ENCODE data around the gene RIN3. TPM values are rescaled to one million over a fixed set of nuclear protein-coding genes. Genes with fewer than 3 reads are reported as not detected.

Gene RIN3
- total RNA-seq, 1 donor = 7.2 TPM

DNA sequence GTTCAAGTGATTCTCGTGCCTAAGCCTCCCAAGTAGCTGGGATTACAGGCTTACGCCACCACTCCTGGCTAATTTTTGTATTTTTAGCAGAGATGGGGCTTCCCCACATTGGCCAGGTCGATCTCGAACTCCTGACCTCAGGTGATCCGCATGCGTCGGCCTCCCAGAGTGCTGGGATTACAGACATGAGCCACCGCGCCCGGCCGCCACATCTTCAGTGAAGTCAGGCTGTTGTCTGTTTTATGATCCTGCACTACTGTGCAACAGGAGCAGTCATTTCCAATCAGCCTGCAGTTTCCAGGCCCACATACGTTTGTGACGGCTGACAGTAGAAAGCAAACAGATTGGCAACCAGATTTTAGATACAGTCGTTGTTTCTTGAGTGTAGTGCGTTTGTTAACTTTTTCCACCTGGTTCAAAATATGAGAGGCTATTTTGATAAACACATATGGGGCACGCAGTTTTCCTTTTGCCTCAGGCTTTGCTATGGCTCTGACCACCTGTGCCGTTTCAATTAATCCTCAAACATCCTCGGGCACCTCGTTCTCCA lies 160.1 kb downstream of the RIN3 start:
- DNase-seq (ENCODE audit: low read depth) = no peak
- TF ChIP-seq, protein P1, sequence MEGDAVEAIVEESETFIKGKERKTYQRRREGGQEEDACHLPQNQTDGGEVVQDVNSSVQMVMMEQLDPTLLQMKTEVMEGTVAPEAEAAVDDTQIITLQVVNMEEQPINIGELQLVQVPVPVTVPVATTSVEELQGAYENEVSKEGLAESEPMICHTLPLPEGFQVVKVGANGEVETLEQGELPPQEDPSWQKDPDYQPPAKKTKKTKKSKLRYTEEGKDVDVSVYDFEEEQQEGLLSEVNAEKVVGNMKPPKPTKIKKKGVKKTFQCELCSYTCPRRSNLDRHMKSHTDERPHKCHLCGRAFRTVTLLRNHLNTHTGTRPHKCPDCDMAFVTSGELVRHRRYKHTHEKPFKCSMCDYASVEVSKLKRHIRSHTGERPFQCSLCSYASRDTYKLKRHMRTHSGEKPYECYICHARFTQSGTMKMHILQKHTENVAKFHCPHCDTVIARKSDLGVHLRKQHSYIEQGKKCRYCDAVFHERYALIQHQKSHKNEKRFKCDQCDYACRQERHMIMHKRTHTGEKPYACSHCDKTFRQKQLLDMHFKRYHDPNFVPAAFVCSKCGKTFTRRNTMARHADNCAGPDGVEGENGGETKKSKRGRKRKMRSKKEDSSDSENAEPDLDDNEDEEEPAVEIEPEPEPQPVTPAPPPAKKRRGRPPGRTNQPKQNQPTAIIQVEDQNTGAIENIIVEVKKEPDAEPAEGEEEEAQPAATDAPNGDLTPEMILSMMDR (IDR thresholded peaks at IDR 0.05; ENCODE audit: insufficient read depth, low read length) = no peak
- H3K4me3 ChIP-seq (ENCODE audit: low read depth, low read length) = no peak overlapping the region

DNA sequence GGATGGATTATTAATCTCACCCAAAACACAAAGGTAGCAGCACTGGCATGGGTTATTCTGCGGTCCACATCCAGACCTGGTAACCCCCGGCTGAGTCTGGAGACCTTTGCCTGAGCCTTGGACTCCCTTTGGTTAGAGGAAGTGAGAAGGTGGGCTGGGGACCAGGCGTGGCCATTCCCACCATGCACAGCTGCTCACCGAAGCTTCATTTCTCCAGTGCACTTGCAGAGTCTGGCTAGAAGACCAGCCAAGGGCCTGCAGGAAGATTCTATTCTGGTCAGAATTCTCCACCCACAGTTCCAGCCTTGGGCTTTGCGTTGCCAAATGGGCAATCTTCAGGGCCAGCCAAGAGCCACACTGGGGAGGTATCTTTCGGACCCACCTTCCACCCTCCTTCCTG lies 161.8 kb downstream of the RIN3 start:
- H3K4me3 ChIP-seq (ENCODE audit: low read depth, low read length) = no peak overlapping the region
- TF ChIP-seq, protein P1 (IDR thresholded peaks at IDR 0.05; ENCODE audit: insufficient read depth, low read length) = no peak
- DNase-seq (ENCODE audit: low read depth) = no peak

DNA sequence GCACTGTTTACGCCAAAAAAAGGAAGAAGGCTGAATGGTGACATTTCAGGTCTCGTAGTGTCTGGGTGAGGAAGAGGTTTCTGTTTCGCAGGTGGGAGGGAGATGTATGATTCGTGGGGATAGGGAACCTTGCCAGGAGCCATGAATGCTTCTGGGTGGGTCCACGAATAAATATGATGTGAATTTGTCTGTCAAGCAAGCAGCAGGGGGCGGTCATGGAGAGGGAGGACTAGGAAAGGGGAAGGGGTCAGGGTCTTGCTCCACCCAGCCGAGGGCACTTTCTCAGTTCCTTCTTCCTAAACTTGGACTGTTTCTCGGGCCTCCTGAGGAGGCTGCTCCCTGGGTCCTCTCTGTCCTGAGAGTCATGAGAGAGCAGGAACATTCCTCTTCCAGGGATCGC lies 162.4 kb downstream of the RIN3 start:
- DNase-seq (ENCODE audit: low read depth) = no peak

DNA sequence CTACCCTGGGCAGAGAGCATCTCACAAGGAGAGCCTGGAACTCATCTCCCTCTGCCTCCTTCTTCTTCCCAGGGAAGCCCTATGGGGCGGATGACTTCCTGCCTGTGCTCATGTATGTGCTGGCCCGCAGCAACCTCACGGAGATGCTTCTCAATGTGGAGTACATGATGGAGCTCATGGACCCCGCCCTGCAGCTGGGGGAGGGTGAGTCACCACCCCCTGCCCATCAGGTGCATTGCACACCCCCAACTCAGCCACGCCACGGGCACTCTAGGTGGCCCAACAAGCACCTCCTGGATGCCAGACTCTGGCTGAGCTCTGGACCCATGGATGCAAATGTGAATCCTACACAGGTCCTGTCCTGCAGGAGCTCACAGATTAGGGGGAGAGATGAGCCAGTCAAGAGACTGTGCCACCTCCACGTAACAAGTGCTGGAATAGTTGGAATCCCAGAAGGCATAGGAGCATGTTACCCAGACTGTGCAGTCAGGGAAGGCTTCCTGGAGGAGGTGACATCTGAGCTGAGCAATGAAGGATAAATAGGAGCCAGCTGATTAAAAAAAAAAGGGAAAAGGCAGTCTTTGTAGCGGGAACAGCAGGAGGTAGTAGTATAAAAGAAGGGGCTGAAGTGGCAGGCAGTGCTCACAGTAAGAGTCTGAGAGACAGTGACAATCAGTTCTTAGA lies 163.0 kb downstream of the RIN3 start:
- H3K4me3 ChIP-seq (ENCODE audit: low read depth, low read length) = no peak overlapping the region
- TF ChIP-seq, protein P1 (IDR thresholded peaks at IDR 0.05; ENCODE audit: insufficient read depth, low read length) = no peak
- no peak for DNase-seq (ENCODE audit: low read depth)

More for the DNA sequence above, 162.4 kb downstream of the RIN3 start:
- TF ChIP-seq, protein P1 (IDR thresholded peaks at IDR 0.05; ENCODE audit: insufficient read depth, low read length) = no peak
- no peak overlapping the region for H3K4me3 ChIP-seq (ENCODE audit: low read depth, low read length)

DNA sequence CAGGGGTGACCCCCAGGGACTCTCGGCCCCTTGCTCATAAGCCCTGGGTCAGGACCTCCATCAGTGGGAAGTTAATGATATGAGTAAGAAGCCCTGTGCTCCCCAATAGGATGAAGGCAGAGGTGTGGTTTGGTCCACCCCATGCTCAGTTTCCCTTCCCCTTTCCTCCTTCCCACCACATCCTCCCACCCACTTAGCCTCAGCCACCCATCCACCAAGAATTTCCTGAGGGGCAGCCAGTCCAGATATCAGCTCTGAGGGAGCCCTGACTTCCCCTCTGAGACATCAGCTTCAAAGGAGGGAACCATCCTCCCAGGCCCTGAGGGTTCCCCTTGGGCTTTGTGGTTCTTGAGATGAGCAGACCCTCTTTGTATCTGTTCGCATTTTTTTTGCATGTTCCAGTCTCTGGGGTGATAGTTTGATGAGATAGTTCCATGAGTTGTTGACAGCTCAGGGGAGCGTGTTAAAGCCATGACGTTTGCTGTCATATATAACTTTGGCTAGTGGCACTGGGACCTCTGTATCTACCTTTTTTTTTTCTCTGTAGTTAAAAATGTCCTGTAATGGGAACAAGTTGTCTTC lies 163.6 kb downstream of the RIN3 start:
- TF ChIP-seq, protein P1 (IDR thresholded peaks at IDR 0.05; ENCODE audit: insufficient read depth, low read length) = no peak
- no peak overlapping the region for H3K4me3 ChIP-seq (ENCODE audit: low read depth, low read length)
- DNase-seq (ENCODE audit: low read depth) = no peak

DNA sequence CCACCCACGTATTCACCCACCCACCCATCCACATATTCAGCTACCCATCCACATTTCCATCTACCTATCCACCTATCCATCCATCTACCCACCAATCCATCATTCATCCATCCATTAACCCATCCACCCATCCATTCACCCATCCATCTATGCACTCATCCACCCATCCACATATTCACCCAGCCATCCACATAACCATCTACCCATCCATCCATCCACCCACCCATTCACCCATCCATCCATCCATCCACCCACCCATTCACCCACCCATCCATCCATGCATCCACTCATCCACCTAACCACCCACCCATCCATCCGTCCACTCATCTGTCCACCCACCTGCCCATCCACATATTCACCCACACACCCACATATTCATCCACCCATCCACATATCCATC lies 164.4 kb downstream of the RIN3 start:
- TF ChIP-seq, protein P1 (IDR thresholded peaks at IDR 0.05; ENCODE audit: insufficient read depth, low read length) = no peak
- H3K4me3 ChIP-seq (ENCODE audit: low read depth, low read length) = no peak overlapping the region
- DNase-seq (ENCODE audit: low read depth) = no peak
